Measurements from ENCODE around the gene TCF4.

Gene TCF4

DNA sequence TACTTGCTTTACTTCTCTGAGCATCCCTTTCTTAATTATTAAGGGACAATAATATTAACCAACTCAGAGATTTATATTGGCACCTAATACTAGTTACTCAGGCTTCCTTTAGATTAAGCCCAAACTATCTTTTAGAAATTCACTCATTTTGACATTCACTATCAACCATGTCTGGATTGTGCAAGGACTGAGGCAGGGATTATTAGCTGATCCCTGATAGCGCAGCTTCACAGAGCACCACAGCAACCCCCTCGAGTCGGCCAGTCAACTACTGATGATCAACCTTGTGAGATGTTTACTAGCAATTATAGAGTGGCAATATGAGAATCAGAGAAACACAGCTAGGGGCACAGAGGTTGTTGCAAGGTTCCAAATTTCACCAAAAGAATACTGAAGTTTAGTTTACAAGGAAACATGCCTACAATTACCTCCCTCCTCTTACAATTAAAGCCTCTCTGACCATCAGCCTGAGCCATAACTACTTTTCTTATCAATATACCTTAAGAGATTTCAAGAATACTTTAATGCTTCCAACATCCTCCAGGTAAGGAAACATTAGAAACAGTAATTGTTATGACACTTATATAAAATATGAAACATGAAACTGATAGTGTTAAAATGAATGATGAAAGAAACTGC, 191.6 kb downstream of the TCF4 start:
- H3K9me3 ChIP-seq (ENCODE audit: control insufficient read depth, insufficient read depth, low read length) = no peaks in the 10 kb centered on the region
- no peak overlapping the region for H3K4me2 ChIP-seq (ENCODE audit: low read length)
- no peaks in the 10 kb centered on the region for H3F3A ChIP-seq (ENCODE audit: control insufficient read depth, insufficient read depth)
- no peaks in the 10 kb centered on the region for H3K27me3 ChIP-seq (ENCODE audit: control insufficient read depth, low read length)
- H3K9me2 ChIP-seq (replicated peaks; ENCODE audit: control insufficient read depth, low read length) = no peaks in the 10 kb centered on the region
- H3K36me3 ChIP-seq (ENCODE audit: control insufficient read depth, low read length) = peaks cover 49% of the 10 kb centered on the region
- H3K27ac ChIP-seq (ENCODE audit: low read depth, low read length) = no peak overlapping the region
- no peaks in the 10 kb centered on the region for H4K20me1 ChIP-seq (ENCODE audit: control insufficient read depth, insufficient read depth, low read depth, low read length)
- no peaks in the 10 kb centered on the region for H3K4me1 ChIP-seq (ENCODE audit: control insufficient read depth, low read length)
- H3K4me3 ChIP-seq (ENCODE audit: low read length) = no peak overlapping the region
- TF ChIP-seq EZH2phosphoT487 (IDR thresholded peaks at IDR 0.05; ENCODE audit: borderline replicate concordance, low read length) = no peak
- TF ChIP-seq, protein P1, sequence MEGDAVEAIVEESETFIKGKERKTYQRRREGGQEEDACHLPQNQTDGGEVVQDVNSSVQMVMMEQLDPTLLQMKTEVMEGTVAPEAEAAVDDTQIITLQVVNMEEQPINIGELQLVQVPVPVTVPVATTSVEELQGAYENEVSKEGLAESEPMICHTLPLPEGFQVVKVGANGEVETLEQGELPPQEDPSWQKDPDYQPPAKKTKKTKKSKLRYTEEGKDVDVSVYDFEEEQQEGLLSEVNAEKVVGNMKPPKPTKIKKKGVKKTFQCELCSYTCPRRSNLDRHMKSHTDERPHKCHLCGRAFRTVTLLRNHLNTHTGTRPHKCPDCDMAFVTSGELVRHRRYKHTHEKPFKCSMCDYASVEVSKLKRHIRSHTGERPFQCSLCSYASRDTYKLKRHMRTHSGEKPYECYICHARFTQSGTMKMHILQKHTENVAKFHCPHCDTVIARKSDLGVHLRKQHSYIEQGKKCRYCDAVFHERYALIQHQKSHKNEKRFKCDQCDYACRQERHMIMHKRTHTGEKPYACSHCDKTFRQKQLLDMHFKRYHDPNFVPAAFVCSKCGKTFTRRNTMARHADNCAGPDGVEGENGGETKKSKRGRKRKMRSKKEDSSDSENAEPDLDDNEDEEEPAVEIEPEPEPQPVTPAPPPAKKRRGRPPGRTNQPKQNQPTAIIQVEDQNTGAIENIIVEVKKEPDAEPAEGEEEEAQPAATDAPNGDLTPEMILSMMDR (IDR thresholded peaks at IDR 0.05; ENCODE audit: low read depth, low read length, poor library complexity, severe bottlenecking) = no peak
- peaks cover 94% of the 10 kb centered on the region for H3K79me2 ChIP-seq (ENCODE audit: control insufficient read depth, low read length)

DNA sequence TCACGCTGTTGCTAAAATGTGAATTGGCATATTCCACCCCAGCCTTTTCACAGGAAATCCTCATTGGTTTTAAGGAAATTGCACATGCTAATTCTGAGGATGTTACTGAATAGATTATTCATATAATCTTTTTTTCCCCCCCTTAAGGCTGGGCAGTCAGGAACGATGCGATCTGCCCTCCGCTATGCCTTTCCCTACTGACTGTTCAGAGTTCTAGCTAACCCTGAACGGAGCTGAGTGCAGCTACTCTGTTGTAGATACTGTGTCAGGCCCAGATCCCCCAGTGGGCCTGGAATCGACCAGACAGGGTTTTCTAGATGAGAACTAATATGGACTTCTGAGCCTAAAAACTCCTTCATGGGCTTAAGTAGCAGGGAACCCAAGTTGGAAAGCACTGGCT, 192.2 kb downstream of the TCF4 start:
- TF ChIP-seq, protein P1 (IDR thresholded peaks at IDR 0.05; ENCODE audit: low read depth, low read length, poor library complexity, severe bottlenecking) = no peak
- no peak for TF ChIP-seq EZH2phosphoT487 (IDR thresholded peaks at IDR 0.05; ENCODE audit: borderline replicate concordance, low read length)
- Histone ChIP-seq H3F3A (ENCODE audit: control insufficient read depth, insufficient read depth) (no peaks in the 10 kb centered on the region), H3K9me3 (ENCODE audit: control insufficient read depth, insufficient read depth, low read length) (no peaks in the 10 kb centered on the region), H3K4me3 (ENCODE audit: low read length) (no peak overlapping the region), H3K36me3 (ENCODE audit: control insufficient read depth, low read length) (peaks cover 45% of the 10 kb centered on the region), H3K79me2 (ENCODE audit: control insufficient read depth, low read length) (peaks cover 92% of the 10 kb centered on the region), H4K20me1 (ENCODE audit: control insufficient read depth, insufficient read depth, low read depth, low read length) (no peaks in the 10 kb centered on the region), H3K27ac (ENCODE audit: low read depth, low read length) (no peak overlapping the region), H3K4me2 (ENCODE audit: low read length) (no peak overlapping the region), H3K27me3 (ENCODE audit: control insufficient read depth, low read length) (no peaks in the 10 kb centered on the region), H3K4me1 (ENCODE audit: control insufficient read depth, low read length) (no peaks in the 10 kb centered on the region), H3K9me2 (replicated peaks; ENCODE audit: control insufficient read depth, low read length) (no peaks in the 10 kb centered on the region)

DNA sequence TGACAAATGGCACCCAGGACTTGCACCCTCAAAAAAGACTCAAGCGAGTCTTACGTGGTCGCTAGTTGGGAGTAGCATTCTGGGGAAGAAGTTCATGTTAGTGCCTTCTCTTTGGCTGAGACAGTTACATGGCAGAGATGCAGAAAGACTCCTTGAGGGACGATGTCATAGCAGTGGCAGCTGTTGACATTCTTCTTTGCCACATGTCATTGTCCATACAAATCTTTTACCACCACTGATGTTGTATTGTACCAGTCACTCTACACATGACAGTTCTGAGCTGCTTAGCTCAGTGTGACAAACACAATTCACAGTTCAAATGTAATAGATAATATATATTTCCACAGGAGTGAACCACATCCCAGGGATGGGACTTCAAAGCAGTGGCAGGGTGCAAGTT, 197.1 kb downstream of the TCF4 start:
- Histone ChIP-seq H4K20me1 (ENCODE audit: control insufficient read depth, insufficient read depth, low read depth, low read length) (no peaks in the 10 kb centered on the region), H3K27ac (ENCODE audit: low read depth, low read length) (no peak overlapping the region), H3K79me2 (ENCODE audit: control insufficient read depth, low read length) (peaks cover 91% of the 10 kb centered on the region), H3K4me1 (ENCODE audit: control insufficient read depth, low read length) (peaks cover 4% of the 10 kb centered on the region), H3K36me3 (ENCODE audit: control insufficient read depth, low read length) (peaks cover 63% of the 10 kb centered on the region), H3K9me3 (ENCODE audit: control insufficient read depth, insufficient read depth, low read length) (no peaks in the 10 kb centered on the region), H3K4me2 (ENCODE audit: low read length) (no peak overlapping the region), H3K9me2 (replicated peaks; ENCODE audit: control insufficient read depth, low read length) (no peaks in the 10 kb centered on the region), H3K4me3 (ENCODE audit: low read length) (no peak overlapping the region), H3K27me3 (ENCODE audit: control insufficient read depth, low read length) (no peaks in the 10 kb centered on the region), H3F3A (ENCODE audit: control insufficient read depth, insufficient read depth) (no peaks in the 10 kb centered on the region)
- TF ChIP-seq EZH2phosphoT487 (IDR thresholded peaks at IDR 0.05; ENCODE audit: borderline replicate concordance, low read length) = no peak
- TF ChIP-seq, protein P1 (IDR thresholded peaks at IDR 0.05; ENCODE audit: low read depth, low read length, poor library complexity, severe bottlenecking) = no peak

All from DOHH2 (cell line).